Fibroblast of upper back skin (primary cell): Measurements from ENCODE around the gene PAK1.

Experiments used
- DNase-seq: peaks from one replicate; pipeline ENCODE4 v3.0.0-alpha.2; 2013

The PAK1 gene

GRCh38 chr11:77472991-77473800 lies 698 bp downstream of the PAK1 start:
- no peak for DNase-seq

- DNase-seq: no peak
Measured at GRCh38 chr11:77471558-77472193, 2.2 kb downstream of the PAK1 start.

GRCh38 chr11:77470971-77471370 lies 2.9 kb downstream of the PAK1 start:
- DNase-seq: no peak

DNA sequence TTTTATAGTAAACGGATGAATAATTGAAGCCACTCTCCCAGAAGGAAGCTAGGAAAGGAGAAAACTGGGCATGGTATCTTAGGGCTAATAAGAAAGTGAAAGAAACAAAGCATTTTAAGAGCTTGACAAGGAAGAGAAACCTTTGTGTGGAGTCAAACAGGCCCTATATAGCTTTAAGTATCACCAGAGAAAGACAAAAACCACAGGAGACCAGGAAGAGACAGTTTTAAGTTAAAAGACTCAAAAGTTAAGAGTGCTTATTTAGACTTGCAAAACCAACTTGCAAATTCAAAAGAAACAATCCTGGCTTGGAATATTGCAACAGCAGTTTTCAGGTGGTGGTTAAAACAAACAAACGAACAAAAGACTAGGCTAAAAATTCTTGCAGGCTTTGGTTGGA lies 3.4 kb downstream of the PAK1 start:
- no peak for DNase-seq

DNA sequence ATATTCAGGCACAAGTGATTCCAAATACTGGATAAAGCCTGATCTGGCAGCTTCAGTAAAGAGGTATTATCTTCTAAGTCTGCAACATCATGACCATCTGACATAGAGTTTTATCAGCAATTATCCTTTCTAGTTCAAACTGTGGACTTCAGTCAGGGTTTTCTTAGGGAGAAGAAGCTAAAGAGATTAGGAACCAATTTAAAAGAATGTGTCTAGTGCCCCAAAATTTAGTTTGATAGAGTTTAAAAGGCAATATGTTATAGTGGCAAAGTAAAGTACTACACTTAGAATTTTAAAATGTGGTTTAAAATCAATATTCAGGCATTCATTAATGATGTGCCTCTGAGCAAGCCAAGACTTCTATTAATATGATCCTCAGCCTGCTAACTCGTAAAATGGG lies 5.4 kb downstream of the PAK1 start:
- no peak for DNase-seq

GRCh38 chr11:77467993-77468392 lies 5.9 kb downstream of the PAK1 start:
- DNase-seq: peak; percentile 9

GRCh38 chr11:77467233-77467632 lies 6.7 kb downstream of the PAK1 start:
- no peak for DNase-seq

DNA sequence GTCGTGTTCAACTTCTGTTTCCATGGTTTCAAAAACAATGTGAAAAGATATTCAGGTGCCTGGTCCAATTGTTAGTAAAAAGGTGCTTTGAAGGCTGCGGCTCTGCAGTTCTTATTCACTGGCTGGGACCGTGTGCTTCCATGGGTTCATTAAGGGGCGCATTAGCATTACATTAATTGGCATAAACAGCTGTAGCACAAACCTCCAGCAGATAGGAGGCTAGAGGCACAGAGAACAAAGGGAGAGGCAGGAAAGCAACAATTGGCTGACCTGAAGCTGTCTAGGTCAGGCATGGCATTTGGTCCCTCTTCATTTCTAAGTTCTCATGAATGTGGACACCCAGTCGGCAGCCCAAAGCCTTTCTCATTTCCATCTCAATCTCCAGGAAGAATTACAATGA lies 16.6 kb downstream of the PAK1 start:
- DNase-seq: no peak

DNA sequence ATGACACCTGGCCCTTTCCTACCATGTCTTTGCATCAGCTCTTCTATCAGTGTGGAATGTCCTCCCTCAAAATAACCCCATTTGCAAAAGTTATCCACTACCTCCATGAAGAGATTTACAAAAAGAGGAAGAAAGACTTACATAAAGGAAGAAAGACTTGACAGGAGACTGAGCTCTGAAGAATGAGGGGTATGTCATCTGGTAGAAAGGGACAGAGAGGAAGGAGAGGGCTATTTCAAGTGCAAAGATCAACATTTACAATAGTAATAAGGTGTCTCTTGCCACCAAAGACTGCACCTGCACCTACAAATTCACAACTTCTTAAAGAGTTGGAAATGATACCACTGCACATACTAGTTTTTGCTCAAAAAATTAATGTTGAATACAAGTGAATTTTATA lies 18.2 kb downstream of the PAK1 start:
- no peak for DNase-seq

- DNase-seq: no peak
Measured at GRCh38 chr11:77454867-77455655, 18.8 kb downstream of the PAK1 start.

- DNase-seq: no peak
Measured at GRCh38 chr11:77450227-77450626, 23.7 kb downstream of the PAK1 start.

DNA sequence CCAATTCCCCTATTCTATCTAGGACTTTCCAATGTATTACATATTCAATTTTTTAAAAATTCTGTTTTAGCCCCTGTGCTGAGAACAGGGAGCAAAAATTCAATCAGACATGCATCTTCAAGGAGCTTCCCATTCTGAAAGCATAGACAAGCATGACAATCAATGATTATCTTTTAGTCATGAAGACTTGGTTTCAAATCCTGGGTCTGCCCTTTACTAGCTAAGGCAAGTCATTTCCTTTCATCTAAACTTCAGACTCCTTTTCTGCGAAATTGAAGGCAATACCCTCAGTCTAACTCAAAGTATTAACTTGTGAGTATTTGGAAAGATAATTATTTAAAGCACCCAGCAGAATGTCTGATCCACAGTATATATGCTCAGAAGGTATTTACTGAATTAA lies 24.1 kb downstream of the PAK1 start:
- DNase-seq: no peak

DNA sequence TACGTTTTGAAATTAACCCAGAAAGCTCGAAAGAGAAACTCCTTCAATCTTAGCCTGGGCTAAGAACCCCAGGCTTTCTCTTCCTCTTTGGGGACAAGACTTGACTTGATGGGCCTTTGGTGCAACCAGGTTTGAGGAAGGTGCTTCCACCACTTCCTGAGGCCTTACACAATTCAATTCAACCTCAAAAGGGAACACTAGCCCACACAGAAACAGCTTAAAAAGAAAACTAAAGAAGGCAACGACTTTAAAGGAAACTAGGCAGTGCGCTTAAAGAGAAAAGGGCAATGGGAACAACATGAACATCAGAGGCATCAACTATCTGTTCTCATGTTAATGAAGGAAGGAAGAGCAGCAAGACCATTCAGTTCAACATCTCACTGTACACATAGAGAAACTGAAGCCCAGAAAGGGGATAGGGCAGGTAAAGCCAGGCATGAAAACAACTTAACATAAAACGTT lies 24.8 kb downstream of the PAK1 start:
- DNase-seq: no peak

DNA sequence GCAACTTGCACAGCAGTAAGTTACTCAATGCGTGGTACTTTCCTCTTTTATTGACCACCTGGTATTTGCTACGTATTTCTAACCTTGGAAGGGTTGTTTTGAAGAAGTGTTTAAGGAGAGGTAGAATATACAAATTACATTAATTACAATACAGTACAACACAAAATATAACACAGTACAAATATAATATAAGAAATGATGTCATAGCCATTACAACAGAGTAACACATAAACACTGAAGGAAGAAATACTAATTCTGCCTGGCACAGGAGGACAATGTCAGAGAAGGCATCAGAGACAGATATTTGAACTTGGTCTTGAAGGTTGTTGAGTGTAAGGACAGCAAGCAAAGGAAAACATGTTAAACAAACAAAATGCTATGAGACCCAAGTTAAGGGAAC lies 25.6 kb downstream of the PAK1 start:
- no peak for DNase-seq

- DNase-seq: no peak
Measured at GRCh38 chr11:77446911-77447629, 26.8 kb downstream of the PAK1 start.

DNA sequence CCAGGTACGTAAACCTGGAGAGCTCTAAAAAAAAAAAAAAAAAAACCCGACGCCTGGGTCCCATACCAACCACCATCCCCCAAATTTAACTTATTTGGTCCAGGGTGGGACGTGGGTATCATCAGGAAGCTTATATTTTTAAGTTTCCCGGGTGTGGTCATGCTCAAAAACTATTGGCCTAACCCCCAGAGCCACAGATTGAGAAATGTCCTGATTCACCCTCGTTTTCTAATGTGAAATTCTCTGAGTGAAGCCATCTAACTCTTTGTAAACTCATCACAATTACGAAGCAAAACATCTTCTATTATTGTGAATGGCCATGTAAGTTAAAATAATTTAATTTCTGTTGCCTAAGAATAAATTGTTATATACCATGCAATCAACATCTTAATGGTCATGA lies 29.6 kb downstream of the PAK1 start:
- no peak for DNase-seq

GRCh38 chr11:77442394-77443053 lies 31.4 kb downstream of the PAK1 start:
- DNase-seq: no peak

DNA sequence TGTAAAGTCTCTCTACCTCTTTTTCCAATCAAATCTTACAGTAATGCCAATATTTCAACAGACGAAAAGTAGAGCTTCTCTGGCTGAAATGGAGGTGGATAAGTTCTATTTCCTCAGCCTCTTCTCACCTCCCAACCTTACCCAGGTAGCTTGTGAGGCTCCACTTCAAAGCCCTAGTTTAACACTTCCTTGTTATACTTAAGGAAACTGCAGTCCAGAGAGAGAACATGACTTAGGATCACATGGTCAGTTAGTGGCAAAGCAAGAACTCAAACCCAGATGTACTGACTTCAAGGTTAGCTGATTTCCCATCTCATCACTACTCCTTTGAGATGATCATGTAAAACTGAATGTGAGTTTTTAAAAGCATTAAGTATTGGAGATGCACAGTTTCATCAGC lies 32.5 kb downstream of the PAK1 start:
- no peak for DNase-seq

DNA sequence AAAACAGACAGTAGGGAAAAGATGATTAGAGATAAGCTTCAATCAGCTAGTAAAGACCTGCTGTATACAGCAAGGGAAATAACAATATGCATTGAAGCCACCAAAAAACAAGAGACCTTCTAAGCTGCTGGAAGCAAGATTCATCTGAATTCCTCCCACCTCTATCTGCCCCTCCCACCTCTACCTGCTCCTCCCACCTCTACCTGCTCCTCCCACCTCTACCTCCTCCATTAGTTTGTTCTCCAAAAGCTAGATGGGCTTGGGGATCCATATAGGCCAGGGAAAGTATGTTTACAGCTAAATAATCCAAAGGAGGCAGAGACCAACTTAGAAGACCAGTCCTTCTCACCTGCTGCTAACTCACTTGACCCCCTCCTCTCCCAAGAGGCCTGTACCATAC lies 33.2 kb downstream of the PAK1 start:
- DNase-seq: no peak

GRCh38 chr11:77438487-77438886 lies 35.4 kb downstream of the PAK1 start:
- no peak for DNase-seq

DNA sequence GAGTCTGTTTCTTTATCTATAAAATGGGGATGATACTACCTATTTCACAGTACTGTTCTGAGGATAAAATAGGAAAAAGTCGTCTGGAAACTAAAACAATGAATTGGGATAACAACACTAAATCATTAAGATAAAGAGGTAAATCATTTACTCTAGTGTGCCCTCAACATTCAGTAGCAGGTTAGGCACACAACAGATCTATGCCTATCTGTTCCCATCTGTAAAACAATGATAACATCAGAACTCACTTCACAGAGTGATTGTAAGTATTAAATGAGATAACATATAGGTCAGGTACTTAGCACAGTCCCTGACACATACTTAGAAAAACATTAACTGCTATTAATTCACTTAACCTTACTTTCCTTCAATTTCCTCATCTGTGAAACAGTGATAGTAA lies 36.9 kb downstream of the PAK1 start:
- DNase-seq: no peak

DNA sequence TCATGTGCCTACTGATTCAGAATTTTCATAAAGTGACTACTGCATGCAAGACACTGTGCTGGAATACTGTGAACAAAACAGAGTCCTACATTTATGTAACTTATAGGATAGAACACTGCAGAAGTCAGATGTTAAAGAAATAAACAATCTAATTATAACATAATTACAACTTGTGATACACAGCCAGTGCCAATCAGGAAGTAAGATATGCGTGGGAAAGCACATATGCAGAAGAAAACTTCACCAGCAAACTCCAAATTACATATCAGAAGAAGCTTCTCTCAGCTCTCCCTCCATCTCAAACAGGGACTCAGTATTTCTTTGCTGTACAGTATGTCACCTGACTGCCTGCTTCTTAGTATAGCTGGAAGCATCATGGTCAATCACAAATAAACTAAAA lies 37.4 kb downstream of the PAK1 start:
- DNase-seq: no peak

DNA sequence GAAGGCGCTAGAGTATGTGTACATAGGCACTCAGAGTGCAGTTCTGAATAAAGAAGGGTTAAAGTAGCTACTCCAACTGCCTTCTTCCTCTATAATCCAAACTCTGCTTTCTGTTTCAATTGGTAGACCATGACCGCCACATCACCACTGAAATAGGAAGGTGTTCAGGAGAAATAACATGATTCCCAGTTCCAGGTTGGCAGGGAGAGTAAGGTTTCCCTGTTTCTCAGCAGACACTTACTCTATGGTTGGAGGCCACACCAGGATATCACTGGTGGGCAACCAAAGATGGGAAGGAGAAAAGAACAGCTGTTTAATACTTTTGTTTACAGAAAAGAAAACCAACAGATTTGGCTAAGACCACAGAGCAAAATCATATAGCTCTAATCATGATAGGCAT lies 37.9 kb downstream of the PAK1 start:
- DNase-seq: no peak
